ENCODE measurements around the gene INPPL1. TPM values are rescaled to one million over a fixed set of nuclear protein-coding genes. Genes with fewer than 3 reads are reported as not detected.

Gene INPPL1
- total and polyA plus RNA-seq, 2 donors (not counting 3 experiments of a cell fraction or from before 2014, with no cell fraction given) = 125 to 184 TPM

DNA sequence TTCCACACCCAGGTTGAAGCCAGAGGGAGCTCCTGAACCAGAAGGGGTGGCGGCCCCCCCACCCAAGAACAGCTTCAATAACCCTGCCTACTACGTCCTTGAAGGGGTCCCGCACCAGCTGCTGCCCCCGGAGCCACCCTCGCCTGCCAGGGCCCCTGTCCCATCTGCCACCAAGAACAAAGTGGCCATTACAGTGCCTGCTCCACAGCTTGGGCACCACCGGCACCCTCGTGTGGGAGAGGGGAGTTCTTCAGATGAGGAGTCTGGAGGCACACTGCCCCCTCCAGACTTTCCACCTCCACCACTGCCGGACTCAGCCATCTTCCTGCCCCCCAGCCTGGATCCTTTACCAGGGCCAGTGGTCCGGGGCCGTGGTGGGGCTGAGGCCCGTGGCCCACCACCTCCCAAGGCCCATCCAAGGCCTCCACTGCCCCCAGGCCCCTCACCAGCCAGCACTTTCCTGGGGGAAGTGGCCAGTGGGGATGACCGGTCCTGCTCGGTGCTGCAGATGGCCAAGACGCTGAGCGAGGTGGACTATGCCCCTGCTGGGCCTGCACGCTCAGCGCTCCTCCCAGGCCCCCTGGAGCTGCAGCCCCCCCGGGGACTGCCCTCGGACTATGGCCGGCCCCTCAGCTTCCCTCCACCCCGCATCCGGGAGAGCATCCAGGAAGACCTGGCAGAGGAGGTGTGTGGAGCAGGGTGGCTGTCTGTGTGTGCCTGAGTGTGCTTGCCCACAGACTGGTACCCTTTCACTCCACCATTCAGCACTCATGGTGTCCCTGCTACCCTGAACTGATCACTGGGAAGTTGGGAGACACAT is 12.8 kb downstream of the INPPL1 start:
- BruUV-seq (replicated peaks) = no TSS peak
- H3K9ac ChIP-seq (replicated peaks; ENCODE audit: extremely low read depth, insufficient read depth, low read length) = no peak overlapping the region
- H3K9me1 ChIP-seq (replicated peaks; ENCODE audit: control insufficient read depth, extremely low read depth, insufficient read depth, low read length) = no peaks in the 10 kb centered on the region
- H4K20me1 ChIP-seq (replicated peaks; ENCODE audit: control insufficient read depth, extremely low read depth, insufficient read depth, low read length) = no peaks in the 10 kb centered on the region
- no peaks in the 10 kb centered on the region for H3K79me2 ChIP-seq (ENCODE audit: control insufficient read depth, insufficient read depth, low read length)
- TF ChIP-seq, protein P1, sequence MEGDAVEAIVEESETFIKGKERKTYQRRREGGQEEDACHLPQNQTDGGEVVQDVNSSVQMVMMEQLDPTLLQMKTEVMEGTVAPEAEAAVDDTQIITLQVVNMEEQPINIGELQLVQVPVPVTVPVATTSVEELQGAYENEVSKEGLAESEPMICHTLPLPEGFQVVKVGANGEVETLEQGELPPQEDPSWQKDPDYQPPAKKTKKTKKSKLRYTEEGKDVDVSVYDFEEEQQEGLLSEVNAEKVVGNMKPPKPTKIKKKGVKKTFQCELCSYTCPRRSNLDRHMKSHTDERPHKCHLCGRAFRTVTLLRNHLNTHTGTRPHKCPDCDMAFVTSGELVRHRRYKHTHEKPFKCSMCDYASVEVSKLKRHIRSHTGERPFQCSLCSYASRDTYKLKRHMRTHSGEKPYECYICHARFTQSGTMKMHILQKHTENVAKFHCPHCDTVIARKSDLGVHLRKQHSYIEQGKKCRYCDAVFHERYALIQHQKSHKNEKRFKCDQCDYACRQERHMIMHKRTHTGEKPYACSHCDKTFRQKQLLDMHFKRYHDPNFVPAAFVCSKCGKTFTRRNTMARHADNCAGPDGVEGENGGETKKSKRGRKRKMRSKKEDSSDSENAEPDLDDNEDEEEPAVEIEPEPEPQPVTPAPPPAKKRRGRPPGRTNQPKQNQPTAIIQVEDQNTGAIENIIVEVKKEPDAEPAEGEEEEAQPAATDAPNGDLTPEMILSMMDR (IDR thresholded peaks at IDR 0.05; ENCODE audit: extremely low read depth in 1 of 2, insufficient read depth in 1 of 2, low read depth in 1 of 2, low read length in 2 of 2) = no peak
- TF ChIP-seq POLR2AphosphoS5 (IDR thresholded peaks at IDR 0.05; ENCODE audit: insufficient read depth, low read depth, low read length) (no peak), FOS (IDR thresholded peaks at IDR 0.05; ENCODE audit: borderline replicate concordance, insufficient read depth, low read length) (no peak), JUN (IDR thresholded peaks at IDR 0.05; ENCODE audit: borderline replicate concordance, insufficient read depth, insufficient read length, low read depth) (no peak), POLR2A (IDR thresholded peaks at IDR 0.05; ENCODE audit: low read depth, low read length) (no peak), GATA2 (IDR thresholded peaks at IDR 0.05; ENCODE audit: insufficient read depth, insufficient read length, low read depth, low read length) (no peak), MYC (IDR thresholded peaks at IDR 0.05; ENCODE audit: low read depth, low read length) (no peak), EZH2 (IDR thresholded peaks at IDR 0.05; ENCODE audit: borderline replicate concordance, low read depth, low read length, severe bottlenecking) (no peak)
- TF ChIP-seq, protein P2, sequence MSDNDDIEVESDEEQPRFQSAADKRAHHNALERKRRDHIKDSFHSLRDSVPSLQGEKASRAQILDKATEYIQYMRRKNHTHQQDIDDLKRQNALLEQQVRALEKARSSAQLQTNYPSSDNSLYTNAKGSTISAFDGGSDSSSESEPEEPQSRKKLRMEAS (IDR thresholded peaks at IDR 0.05; ENCODE audit: insufficient read depth, insufficient read length) = no peak
- DNase-seq (ENCODE audit: low read depth, low spot score) (no peak), FAIRE-seq (no peak)
- peaks cover 9 to 45% of the 10 kb centered on the region in 2 experiments for H3K36me3 ChIP-seq (ENCODE audit: control insufficient read depth in 2 of 2, extremely low read depth in 1 of 2, insufficient read depth in 2 of 2, low read length in 2 of 2)
- intact Hi-C loops (cut with micrococcal nuclease) (no loop called here), dilution Hi-C loops (cut with MboI; ENCODE audit: extremely low pct_ligation_motif_present, low sequenced_read_pairs) (no loop called here)
- no peak overlapping the region for H3K4me2 ChIP-seq (ENCODE audit: insufficient read depth, low read length)
- ChIA-PET CTCF (interaction anchor here (0.7 to 3.8 kb wide), 18 partner anchors 7 to 261 kb away, joined by 3 to 38 read pairs (median 4); partner anchors contain the start of gene INPPL1), POLR2A (interaction anchor here (0.6 to 1.4 kb wide), 2 partner anchors 9 to 131 kb away, joined by 4 to 8 read pairs; no protein-coding TSS in a partner anchor)
- no peak overlapping the region for H3K4me3 ChIP-seq (replicated peaks in 1 of 3; ENCODE audit: insufficient read depth in 1 of 3, low read depth in 1 of 3, low read length in 3 of 3)
- H3K27me3 ChIP-seq (ENCODE audit: control insufficient read depth in 2 of 2, insufficient read depth in 2 of 2, low read length in 2 of 2) = peaks cover 24 to 32% of the 10 kb centered on the region in 2 experiments
- no peaks in the 10 kb centered on the region for H3K9me3 ChIP-seq (replicated peaks; ENCODE audit: control insufficient read depth, insufficient read depth, low read length)
- no peak overlapping the region for H2AFZ ChIP-seq (ENCODE audit: low read depth, low read length)
- peaks cover 12% of the 10 kb centered on the region for H3K4me1 ChIP-seq (ENCODE audit: control insufficient read depth, extremely low read depth, insufficient read depth, low read length)
- no peak overlapping the region for H3K27ac ChIP-seq (ENCODE audit: insufficient read depth, low read depth, low read length)

Data from endothelial cell of umbilical vein (primary cell).